H9 (cell line): Measurements from ENCODE around the gene UBE3B. TPM values are rescaled to one million over a fixed set of nuclear protein-coding genes. Genes with fewer than 3 reads are reported as not detected.

ENCODE experiments used
- DNase-seq: peaks from one replicate; pipeline ENCODE4 v3.0.0-alpha.2; 2017
- H2AFZ ChIP-seq: one replicate; pipeline ENCODE4 v1.6.1; 2013; ENCODE audit warnings: mild to moderate bottlenecking, low read length, control low read depth, moderate library complexity
- H2AK5ac ChIP-seq: 2 replicates; pipeline ENCODE4 v1.6.1; 2013; ENCODE audit warnings: low read length, control low read depth, mixed read lengths; ENCODE audit not compliant: insufficient read length
- H2BK120ac ChIP-seq: one replicate; pipeline ENCODE4 v1.6.1; 2013; ENCODE audit warnings: low read depth, mild to moderate bottlenecking, low read length, control low read depth, inconsistent platforms; ENCODE audit not compliant: poor library complexity, severe bottlenecking
- H2BK12ac ChIP-seq: 2 replicates; pipeline ENCODE4 v1.6.1; 2013; ENCODE audit warnings: low read length, control low read depth, mixed read lengths, low read depth; ENCODE audit not compliant: insufficient read length
- H2BK15ac ChIP-seq: 2 replicates; pipeline ENCODE4 v1.6.1; 2013; ENCODE audit warnings: low read depth, low read length, control low read depth
- H2BK20ac ChIP-seq: one replicate; pipeline ENCODE4 v1.6.1; 2013; ENCODE audit warnings: low read depth, mild to moderate bottlenecking, low read length, control low read depth, inconsistent platforms; ENCODE audit not compliant: poor library complexity, severe bottlenecking
- H2BK5ac ChIP-seq: 2 replicates; pipeline ENCODE4 v1.6.1; 2013; ENCODE audit warnings: low read length, control low read depth, mixed read lengths; ENCODE audit not compliant: insufficient read length
- H3K14ac ChIP-seq: 2 replicates; pipeline ENCODE4 v1.6.1; 2013; ENCODE audit warnings: low read length, control low read depth; ENCODE audit not compliant: insufficient read depth
- H3K18ac ChIP-seq: 2 replicates; pipeline ENCODE4 v1.6.1; 2013; ENCODE audit warnings: low read depth, mild to moderate bottlenecking, mixed read lengths, low read length, control low read depth; ENCODE audit not compliant: insufficient read length
- H3K23ac ChIP-seq: 2 replicates; pipeline ENCODE4 v1.6.1; 2013; ENCODE audit warnings: low read length, control low read depth, mixed read lengths, low read depth; ENCODE audit not compliant: insufficient read length
- H3K23me2 ChIP-seq: 2 replicates; pipeline ENCODE4 v1.6.1; 2013; ENCODE audit warnings: low read depth, mild to moderate bottlenecking, mixed read lengths, low read length, control low read depth; ENCODE audit not compliant: insufficient read length, poor library complexity, severe bottlenecking
- H3K27ac ChIP-seq: 2 replicates; pipeline ENCODE4 v1.5.1; 2013; ENCODE audit warnings: low read length, control low read depth, mixed read lengths, low read depth; ENCODE audit not compliant: insufficient read length
- H3K27me3 ChIP-seq: 2 replicates; pipeline ENCODE4 v1.6.1; 2013; ENCODE audit warnings: low read length, control low read depth, inconsistent platforms; ENCODE audit not compliant: insufficient read depth
- H3K4ac ChIP-seq: 2 replicates; pipeline ENCODE4 v1.6.1; 2013; ENCODE audit warnings: low read depth, mild to moderate bottlenecking, control low read depth, inconsistent platforms, low read length, moderate library complexity
- H3K4me1 ChIP-seq: 2 replicates; pipeline ENCODE4 v1.6.1; 2013; ENCODE audit warnings: low read length, control low read depth, inconsistent platforms; ENCODE audit not compliant: insufficient read depth
- H3K4me2 ChIP-seq: 2 replicates; pipeline ENCODE4 v1.6.1; 2013; ENCODE audit warnings: low read length, control low read depth, mixed read lengths; ENCODE audit not compliant: insufficient read length, insufficient read depth
- H3K56ac ChIP-seq: 2 replicates; pipeline ENCODE4 v1.6.1; 2013; ENCODE audit warnings: low read depth, mild to moderate bottlenecking, mixed read lengths, low read length, control low read depth; ENCODE audit not compliant: insufficient read length
- H3K79me1 ChIP-seq: 2 replicates; pipeline ENCODE4 v1.6.1; 2013; ENCODE audit warnings: low read depth, mild to moderate bottlenecking, moderate library complexity, low read length, control low read depth, inconsistent platforms; ENCODE audit not compliant: insufficient read depth, poor library complexity, severe bottlenecking
- H3K79me2 ChIP-seq: 2 replicates; pipeline ENCODE4 v1.6.1; 2013; ENCODE audit warnings: low read length, control low read depth, inconsistent platforms; ENCODE audit not compliant: insufficient read depth
- H3K9ac ChIP-seq: 2 replicates; pipeline ENCODE4 v1.6.1; 2013; ENCODE audit warnings: low read length, control low read depth, mixed read lengths; ENCODE audit not compliant: insufficient read length; ENCODE audit errors: extremely low read depth
- H3K9me3 ChIP-seq: one replicate; pipeline ENCODE4 v1.6.1; 2013; ENCODE audit warnings: low read depth, low read length, inconsistent platforms; ENCODE audit not compliant: control insufficient read depth
- H3T11ph ChIP-seq: one replicate; pipeline ENCODE4 v1.6.1; 2013; ENCODE audit warnings: mild to moderate bottlenecking, low read length, control low read depth, inconsistent platforms
- H4K20me1 ChIP-seq: one replicate; pipeline ENCODE4 v1.6.1; 2013; ENCODE audit not compliant: control insufficient read depth, insufficient read length, insufficient read depth
- H4K5ac ChIP-seq: 2 replicates; pipeline ENCODE4 v1.6.1; 2013; ENCODE audit warnings: low read depth, mild to moderate bottlenecking, mixed read lengths, low read length, control low read depth; ENCODE audit not compliant: insufficient read length
- H4K8ac ChIP-seq: replicated peaks from 2 replicates; pipeline ENCODE4 v1.6.1; 2013; ENCODE audit warnings: low read length, control low read depth, mixed read lengths, low read depth; ENCODE audit not compliant: insufficient read length
- H4K91ac ChIP-seq: 2 replicates; pipeline ENCODE4 v1.6.1; 2013; ENCODE audit warnings: low read depth, mild to moderate bottlenecking, moderate library complexity, mixed read lengths, low read length, control low read depth; ENCODE audit not compliant: insufficient read length
- H3K27ac Mint-ChIP-seq, 3 experiments: 2 replicates in 2 of 3; 3 replicates in 1 of 3; pipeline ENCODE4 v1.8.0; 2020 to 2021; ENCODE audit warnings: mixed read lengths in 3 of 3, mild to moderate bottlenecking in 1 of 3, moderate library complexity in 1 of 3
- H3K27me3 Mint-ChIP-seq: 2 replicates; pipeline ENCODE4 v1.8.0; 2021; ENCODE audit warnings: low read depth, mild to moderate bottlenecking, moderate library complexity, mixed read lengths
- H3K36me3 Mint-ChIP-seq, 3 experiments: 2 replicates in 2 of 3; 3 replicates in 1 of 3; pipeline ENCODE4 v1.8.0; 2020 to 2021; ENCODE audit warnings: low read depth in 3 of 3, mixed read lengths in 3 of 3; ENCODE audit not compliant: insufficient read depth in 1 of 3
- H3K4me1 Mint-ChIP-seq, 2 experiments: 2 replicates each; pipeline ENCODE4 v1.8.0; 2020; ENCODE audit warnings: mixed read lengths in 2 of 2
- H3K4me3 Mint-ChIP-seq, 2 experiments: 2 replicates in 1 of 2; 3 replicates in 1 of 2; pipeline ENCODE4 v1.8.0; 2020 to 2021; ENCODE audit warnings: mild to moderate bottlenecking in 2 of 2, mixed read lengths in 2 of 2, moderate library complexity in 1 of 2
- H3K9me3 Mint-ChIP-seq, 2 experiments: 2 replicates in 1 of 2; 3 replicates in 1 of 2; pipeline ENCODE4 v1.8.0; 2020; ENCODE audit warnings: mild to moderate bottlenecking in 2 of 2, mixed read lengths in 2 of 2, moderate library complexity in 1 of 2
- WGBS: extraction: QIAGEN DNeasy Blood & Tissue Kit; methylation state at CpG from one replicate; pipeline ENCODE4 v1.1.7; 2013; ENCODE audit warnings: missing lambda C conversion rate, low lambda C conversion rate, mixed read lengths; ENCODE audit not compliant: insufficient read length; ENCODE audit errors: extremely low coverage; 5-methylcytosine and 5-hydroxymethylcytosine counted together
- total RNA-seq: library from RNA; stranded (reverse); gene quantifications from 2 replicates; pipeline ENCODE4 v1.2.1, GENCODE V29; 2021
- TF ChIP-seq, protein P1 (sequence below): fragments of 200-600 bp; sonication (generic); conservative IDR thresholded peaks from 3 replicates; pipeline ENCODE4 v1.8.0; 2021; ENCODE audit warnings: antibody characterized with exemption, mild to moderate bottlenecking

Gene UBE3B
- total RNA-seq, 1 experiment from 2014 or later, result 24.2 TPM

- H2BK20ac ChIP-seq, result no peak overlapping the region
- no peak overlapping the region for H3T11ph ChIP-seq
- no peak overlapping the region for H3K4ac ChIP-seq
- no peak overlapping the region for H3K18ac ChIP-seq
- no peaks in the 10 kb centered on the region for H3K79me2 ChIP-seq
- H2BK5ac ChIP-seq, result no peak overlapping the region
- H3K27me3 ChIP-seq, result no peaks in the 10 kb centered on the region
- no peaks in the 10 kb centered on the region for H3K9me3 ChIP-seq
- H2AK5ac ChIP-seq, result no peak overlapping the region
- H3K4me2 ChIP-seq, result no peak overlapping the region
- Mint-ChIP-seq H3K4me3 (no peak overlapping the region), H3K4me1 (peaks cover 0 to 9% of the 10 kb centered on the region in 2 experiments; a peak in 2 of 4 replicates), H3K27me3 (peaks cover 12% of the 10 kb centered on the region), H3K9me3 (no peaks in the 10 kb centered on the region), H3K36me3 (no peaks in the 10 kb centered on the region), H3K27ac (peak overlapping the region in 1 of 3 experiments; percentile 70; a peak in 1 of 7 replicates)
- no peak overlapping the region for H4K8ac ChIP-seq
- no peaks in the 10 kb centered on the region for H3K23me2 ChIP-seq
- H3K56ac ChIP-seq, result no peak overlapping the region
- H3K79me1 ChIP-seq, result no peaks in the 10 kb centered on the region
- no CpG with 5 or more reads among the region's 18 CpGs for WGBS
- H2AFZ ChIP-seq, result no peak overlapping the region
- no peak for DNase-seq
- H3K27ac ChIP-seq, result no peak overlapping the region
- H2BK12ac ChIP-seq, result no peak overlapping the region
- no peak overlapping the region for H2BK15ac ChIP-seq
- TF ChIP-seq, protein P1, sequence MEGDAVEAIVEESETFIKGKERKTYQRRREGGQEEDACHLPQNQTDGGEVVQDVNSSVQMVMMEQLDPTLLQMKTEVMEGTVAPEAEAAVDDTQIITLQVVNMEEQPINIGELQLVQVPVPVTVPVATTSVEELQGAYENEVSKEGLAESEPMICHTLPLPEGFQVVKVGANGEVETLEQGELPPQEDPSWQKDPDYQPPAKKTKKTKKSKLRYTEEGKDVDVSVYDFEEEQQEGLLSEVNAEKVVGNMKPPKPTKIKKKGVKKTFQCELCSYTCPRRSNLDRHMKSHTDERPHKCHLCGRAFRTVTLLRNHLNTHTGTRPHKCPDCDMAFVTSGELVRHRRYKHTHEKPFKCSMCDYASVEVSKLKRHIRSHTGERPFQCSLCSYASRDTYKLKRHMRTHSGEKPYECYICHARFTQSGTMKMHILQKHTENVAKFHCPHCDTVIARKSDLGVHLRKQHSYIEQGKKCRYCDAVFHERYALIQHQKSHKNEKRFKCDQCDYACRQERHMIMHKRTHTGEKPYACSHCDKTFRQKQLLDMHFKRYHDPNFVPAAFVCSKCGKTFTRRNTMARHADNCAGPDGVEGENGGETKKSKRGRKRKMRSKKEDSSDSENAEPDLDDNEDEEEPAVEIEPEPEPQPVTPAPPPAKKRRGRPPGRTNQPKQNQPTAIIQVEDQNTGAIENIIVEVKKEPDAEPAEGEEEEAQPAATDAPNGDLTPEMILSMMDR, result no peak
- H3K14ac ChIP-seq, result no peak overlapping the region
- no peak overlapping the region for H4K91ac ChIP-seq
- no peak overlapping the region for H3K23ac ChIP-seq
- H3K9ac ChIP-seq, result no peak overlapping the region
- H2BK120ac ChIP-seq, result no peak overlapping the region
- H4K5ac ChIP-seq, result no peak overlapping the region
- no peaks in the 10 kb centered on the region for H3K4me1 ChIP-seq
- no peaks in the 10 kb centered on the region for H4K20me1 ChIP-seq
Observed at GRCh38 chr12:109547286-109547685, 69.9 kb downstream of the UBE3B start.
